NCI-H1930 (cell line): ENCODE data around the gene PTPRN2.
"Not testable (repeated sequence)": the region's sequence is repeated elsewhere in the genome, so short reads cannot be mapped to it uniquely, and the experiment has no call there.

Experiments used
- DNase-seq, 2 experiments: peaks; one replicate each; lab custom pipeline; 2025; lab: John Stamatoyannopoulos, UW

The PTPRN2 gene

DNA sequence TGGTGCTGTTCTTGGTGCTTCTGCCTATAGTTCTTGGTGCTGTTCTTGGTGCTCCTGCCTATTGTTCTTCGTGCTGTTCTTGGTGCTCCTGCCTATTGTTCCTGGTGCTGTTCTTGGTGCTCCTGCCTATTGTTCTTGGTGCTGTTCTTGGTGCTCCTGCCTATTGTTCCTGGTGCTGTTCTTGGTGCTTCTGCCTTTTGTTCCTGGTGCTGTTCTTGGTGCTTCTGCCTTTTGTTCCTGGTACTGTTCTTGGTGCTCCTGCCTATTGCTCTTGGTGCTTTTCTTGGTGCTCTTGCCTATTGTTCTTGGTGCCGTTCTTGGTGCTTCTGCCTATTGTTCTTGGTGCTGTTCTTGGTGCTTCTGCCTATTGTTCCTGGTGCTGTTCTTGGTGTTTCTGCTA, 71.1 kb downstream of the PTPRN2 start:
- DNase-seq: no peak

DNA sequence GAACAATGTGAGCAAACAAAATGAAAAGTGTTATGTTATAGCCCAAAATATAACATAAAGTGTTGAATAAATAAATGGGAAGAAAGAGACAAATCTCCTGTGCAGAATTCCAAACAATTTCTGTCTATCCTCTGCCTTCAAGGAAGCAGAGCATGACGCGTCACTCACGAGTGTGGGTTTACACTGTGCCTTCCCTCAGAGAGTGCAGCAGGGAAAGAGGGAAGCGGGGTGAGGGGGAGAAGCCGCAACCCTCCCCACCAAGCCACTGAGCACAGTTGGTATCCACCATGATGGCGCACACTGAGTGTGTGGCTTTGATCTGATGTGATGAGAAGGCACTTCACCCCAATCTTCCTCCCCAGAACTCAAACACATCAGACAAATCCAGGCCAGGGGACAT, 74.8 kb downstream of the PTPRN2 start:
- DNase-seq: no peak

DNA sequence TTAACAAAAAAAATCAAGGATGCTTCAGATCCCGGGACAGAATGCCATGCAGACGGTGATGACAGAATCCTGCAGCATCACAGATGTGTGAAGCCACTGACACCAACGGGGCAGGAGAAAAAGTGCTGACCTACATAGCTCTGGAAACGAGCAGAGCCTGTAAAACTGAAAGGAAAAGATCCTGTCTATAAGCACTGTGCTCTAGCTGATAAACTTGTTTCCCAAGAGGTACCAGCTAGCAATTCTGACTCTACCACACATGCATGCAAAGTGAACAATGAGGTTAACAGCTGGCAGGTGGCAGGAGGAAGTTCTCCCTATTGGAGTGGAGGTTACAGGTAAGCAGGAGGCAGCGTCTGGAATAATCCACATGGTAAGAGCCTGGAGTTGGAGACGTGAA, 75.6 kb downstream of the PTPRN2 start:
- DNase-seq: no peak

DNA sequence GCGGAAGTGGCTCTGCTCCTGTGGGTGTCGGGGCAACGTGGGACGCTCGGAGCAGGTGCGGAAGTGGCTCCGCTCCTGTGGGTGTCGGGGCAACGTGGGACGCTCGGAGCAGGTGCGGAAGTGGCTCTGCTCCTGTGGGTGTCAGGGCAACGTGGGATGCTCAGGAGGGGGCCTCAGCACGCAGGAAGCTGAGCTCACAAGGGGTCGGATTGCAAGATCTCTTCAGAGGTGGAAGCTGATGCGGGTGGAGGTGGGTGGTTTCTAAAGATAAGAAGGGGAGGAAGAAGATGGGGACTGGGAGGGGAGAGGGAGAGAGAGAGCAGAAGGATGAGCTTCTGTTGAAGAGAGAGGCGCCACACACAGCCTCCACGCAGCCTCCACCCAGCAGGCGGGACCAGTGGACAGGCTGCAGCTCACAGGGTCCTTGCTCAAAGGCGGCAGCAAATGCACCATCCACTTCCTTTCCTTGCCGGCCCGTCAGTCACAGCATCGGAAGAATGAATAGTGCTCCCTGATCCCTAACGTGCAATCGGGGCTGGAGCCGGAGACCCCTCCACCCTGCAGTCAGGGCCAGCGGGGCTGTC, 78.7 kb downstream of the PTPRN2 start:
- DNase-seq: no peak

DNA sequence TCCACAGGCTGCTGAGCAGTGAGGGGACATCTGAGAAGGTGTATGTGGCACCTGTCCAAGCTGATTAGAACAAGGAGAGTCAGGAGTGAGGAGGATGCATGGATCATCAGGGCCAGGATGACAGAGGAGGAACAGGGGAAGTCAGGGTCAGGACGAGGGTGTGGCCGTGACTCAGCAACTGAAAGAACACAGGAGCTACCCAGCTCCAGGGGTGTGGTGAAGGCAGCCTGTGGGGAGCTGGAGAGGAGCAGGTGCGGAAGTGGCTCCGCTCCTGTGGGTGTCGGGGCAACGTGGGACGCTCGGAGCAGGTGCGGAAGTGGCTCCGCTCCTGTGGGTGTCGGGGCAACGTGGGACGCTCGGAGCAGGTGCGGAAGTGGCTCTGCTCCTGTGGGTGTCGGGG, 79.3 kb downstream of the PTPRN2 start:
- DNase-seq: not testable (repeated sequence)

DNA sequence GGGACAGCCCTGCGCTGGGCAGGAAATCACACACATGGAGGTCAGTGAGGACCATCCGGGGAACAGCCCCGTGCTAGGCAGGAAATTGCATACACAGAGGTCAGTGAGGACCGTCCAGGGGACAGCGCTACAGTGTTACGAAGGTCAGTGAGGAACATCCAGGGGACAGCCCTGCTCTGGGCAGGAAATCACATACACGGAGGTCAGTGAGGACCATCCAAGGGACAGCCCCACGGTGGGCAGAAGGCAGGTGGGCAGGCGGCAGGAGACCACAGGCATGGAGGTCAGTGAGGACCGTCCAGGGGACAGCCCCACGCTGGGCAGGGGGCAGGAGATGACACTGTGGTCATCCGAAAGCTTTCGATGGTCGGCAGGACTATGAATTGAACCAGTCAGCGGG, 79.7 kb downstream of the PTPRN2 start:
- DNase-seq: no peak

DNA sequence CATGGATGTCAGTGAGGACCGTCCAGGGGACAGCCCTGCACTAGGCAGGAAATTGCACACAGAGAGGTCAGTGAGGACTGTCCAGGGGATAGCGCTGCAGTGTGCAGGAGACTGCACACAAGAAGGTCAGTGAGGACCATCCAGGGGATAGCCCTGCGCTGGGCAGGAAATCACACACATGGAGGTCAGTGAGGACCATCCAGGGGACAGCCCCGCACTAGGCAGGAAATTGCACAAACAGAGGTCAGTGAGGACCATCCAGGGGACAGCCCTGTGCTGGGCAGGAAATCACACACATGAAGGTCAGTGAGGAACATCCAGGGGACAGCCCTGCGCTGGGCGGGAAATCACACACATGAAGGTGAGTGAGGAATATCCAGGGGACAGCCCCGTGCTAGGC, 80.4 kb downstream of the PTPRN2 start:
- DNase-seq: not testable (repeated sequence)

DNA sequence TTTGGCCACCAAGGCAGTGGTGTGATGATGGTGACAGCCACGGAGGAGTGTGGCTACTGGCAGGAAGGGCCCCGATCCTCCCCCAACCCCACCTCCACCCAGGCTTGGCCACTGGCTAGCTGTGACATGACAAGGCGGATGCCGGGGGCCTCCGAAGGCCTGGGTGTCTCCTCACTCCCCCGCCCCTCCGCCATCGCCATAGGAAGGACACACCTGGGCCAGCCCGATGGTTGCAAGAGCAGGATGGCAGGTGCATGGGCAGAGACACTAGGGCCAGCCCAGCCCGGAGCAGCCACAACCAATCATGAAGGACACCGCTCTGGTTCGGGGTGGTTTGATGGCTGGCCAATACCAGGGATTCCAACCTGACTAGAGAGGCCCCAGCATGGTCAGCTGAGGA, 81.0 kb downstream of the PTPRN2 start:
- DNase-seq: no peak

DNA sequence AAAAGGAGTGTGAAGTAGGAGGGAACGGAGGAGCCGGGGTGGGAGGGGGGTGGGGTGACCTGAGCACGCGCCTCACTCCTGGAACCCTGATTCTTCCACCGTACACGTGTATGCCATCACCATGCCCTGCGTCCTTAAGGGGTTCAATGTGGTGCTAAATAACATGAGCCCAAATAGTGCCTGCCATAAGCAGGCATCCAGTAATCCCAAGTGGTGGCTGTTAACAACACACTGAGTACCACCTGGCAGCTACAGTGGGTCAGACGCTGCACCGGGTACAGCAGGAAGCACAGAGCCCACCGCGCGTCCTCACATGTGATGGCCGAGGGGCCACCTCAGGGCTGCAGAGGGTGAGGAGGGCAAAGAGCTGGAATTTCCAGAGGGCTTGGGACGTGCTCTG, 81.9 kb downstream of the PTPRN2 start:
- no peak for DNase-seq

DNA sequence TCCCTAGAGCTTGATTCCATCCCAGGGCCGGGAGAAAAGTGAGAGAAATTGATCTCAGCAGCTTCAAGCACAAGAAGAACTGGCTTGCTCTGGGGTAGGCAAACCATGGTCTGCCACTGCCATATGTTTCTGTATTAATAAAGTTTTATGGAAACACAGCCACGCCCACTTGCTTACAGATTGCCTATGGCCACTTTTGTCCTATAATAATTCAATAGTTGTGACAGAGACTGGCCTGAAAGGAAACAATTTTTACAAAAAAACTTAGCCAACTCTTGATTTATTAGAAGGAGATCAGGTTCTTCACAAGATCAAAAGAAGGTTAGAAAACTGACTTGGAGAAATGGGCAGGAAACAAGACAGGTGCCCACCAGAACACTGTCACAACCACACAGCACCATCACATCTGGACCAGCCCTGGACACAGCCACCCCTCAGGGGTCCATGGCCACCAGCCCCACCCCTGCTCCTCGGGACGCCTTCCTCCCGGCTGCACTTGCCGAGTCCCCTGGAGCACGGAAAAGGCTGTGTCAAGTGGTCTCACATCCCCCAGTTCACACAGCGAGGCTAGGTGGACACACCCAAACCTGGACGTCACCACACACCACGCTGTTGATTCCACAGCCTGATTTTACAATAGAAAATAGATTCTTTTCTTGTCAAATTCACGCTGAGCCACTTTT, 85.4 kb downstream of the PTPRN2 start:
- no peak for DNase-seq

DNA sequence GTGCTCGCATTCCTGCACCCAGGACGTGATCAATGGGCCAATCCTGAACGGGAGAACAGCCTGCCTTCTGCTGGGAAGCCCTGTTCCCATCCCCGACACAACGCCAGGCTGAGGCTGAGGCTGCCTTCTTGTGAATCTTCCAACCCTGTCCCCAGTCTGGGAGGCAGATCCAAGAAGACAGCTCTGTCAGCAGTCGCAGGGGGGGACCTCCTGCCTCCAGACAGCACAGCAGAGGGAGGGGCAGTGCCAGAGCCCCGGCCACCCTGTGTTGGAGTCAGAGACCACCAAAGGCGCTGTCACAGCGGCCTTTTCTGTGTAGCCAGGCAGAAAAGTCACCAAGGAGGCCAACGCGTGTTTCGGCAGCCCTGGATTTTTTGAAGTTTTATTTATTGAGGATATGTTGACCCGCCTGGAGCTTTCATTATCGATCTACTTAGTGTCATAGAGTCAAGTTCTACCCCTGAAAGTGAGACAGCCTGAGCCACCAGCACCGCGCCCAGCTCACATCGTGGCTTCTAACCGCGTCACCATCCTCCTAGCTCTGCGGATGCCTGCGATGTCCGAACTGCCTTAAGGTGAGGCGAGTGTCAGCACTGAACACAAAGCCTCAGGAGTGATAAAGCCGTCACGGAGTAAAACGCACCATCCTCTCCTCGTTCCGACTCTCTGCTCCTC, 86.1 kb downstream of the PTPRN2 start:
- no peak for DNase-seq

DNA sequence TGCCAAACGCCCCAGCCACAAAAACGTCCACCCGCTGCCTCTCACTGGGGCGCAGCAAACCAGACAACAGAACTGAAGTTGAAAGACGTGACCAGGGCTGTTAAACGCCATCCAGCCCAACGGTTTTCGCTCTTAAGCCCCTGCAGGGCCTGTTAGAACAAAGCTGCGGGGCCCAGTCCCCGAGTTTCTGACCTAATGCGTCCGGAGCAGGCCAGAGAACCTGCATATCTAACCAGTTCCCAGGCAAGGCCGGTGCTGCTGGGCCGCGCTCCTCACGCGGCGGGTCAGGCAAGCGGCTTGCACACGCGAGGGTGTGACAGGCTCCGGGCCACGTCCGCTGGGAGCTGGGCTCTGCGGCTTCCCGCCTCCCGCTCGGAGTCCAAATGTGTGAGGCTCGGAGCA, 87.0 kb downstream of the PTPRN2 start:
- no peak for DNase-seq

DNA sequence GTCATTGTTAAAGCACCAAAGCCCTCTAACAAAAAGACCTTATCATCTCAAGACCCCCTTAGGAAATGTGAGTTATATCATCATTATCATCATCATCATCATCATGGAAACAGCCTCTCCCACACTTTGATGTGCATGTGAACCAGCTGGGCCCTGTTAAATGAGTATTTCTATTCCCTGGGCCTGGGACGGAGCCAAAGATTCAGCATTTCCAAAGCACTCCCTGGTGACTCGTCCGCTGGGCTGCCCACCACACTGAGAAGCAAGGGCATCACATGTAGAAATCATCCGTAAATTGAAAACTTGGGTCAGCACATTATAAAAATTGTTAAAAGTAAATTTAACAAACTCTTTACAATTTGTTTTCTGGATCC, 88.6 kb downstream of the PTPRN2 start:
- no peak for DNase-seq

DNA sequence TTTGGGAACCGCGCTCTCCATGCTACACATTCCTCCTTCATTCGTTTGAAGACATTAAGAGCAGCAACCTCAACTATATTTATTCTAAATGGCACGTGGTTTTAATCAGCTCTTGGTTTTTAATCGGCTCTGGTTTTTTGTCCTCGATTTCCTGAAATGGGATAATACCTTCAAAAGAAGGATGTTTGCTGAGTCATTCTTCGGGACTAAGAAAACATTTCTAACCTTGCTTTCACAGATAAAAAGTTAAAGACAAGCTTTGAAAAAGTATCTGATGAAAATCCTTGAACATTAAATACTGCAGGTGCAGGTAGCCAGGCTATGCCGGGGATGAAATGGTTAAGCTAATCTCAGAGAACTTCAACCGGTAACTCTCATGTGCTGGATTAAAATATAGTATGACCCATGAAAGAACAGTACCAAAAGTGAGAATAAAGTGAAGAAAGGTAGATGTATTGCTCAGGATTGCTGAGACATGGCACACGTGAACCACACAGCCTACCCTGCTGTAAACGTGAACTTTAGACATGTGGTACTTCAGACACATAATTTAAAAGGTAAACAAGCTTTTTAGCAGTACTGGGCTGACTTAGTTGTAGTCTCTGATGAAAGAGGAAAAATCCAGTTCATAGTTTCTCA, 89.1 kb downstream of the PTPRN2 start:
- no peak for DNase-seq

DNA sequence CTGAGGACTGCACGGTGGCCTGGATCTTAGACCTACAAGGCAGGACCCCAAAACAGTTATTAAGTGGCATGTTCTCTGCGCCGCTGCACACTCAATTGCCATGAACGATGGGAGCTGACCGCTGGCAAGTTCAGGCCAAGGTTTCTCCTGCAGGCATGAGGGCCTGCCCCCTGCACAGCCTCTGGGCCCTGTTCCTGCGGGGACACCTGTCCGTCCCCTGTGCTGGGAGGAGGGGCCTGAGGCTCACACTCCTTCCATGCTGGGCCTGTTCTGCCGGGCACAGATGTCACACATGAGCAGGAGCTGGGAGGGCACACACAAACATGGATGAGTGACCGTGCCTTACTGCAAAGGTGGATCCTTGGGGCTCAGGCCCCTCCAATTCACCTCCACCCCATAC, 90.0 kb downstream of the PTPRN2 start:
- DNase-seq: no peak

DNA sequence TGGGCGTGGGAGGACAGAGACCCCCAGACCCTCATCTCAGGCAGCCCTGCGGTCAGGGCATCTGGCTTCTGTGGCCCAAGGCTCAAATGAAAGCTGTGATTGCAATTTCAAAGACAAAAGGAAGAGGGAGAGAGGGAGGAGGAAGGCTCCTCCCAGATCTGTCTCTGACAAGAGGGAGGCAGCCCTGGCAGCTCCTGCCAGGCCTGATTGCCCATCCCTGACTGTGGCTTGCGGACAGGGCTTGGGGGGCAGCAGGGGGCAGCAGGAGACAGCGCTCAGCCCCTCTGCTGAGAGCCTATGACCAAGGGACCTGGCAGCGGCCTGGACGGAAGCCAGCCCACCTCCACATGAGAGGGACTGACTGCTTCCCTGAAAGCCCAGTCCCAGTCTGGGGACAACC, 91.8 kb downstream of the PTPRN2 start:
- DNase-seq: no peak

DNA sequence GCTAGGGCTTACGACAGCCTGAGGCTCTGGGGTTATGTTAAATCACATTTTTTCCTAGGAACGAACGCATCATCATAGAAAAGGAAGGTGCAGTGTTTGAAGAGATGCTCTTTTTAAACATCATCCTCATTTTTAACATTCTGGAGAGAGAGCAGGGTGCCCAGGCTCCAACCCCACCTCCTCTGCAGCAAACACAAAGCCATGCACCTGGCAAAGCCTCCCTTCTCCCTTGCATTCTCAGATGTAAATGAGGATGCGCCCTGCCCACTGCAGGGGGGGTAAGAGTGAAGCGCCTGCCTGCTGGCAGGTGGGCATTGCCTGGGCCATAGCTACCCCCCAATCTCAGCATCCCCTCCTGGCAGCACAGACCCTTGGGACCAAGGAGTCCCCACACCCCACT, 92.4 kb downstream of the PTPRN2 start:
- DNase-seq: no peak

DNA sequence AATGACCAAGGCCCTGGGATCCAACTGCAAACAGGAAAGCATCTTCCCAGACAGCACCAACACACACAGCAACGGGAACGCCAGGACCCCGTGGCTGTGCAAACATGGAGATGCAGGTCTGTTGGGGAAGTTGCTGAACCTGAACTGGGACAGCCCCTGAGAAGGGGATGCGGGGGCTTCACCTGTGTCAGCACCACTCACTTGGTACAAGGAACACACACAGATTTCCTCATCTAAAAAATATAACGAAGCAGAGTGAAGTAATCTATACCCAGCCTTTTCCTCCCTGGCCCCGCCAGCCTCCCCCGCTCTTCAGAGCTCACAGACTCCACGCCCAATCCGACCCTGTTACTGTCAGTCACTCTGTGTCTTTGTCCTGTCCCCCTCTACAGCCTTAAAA, 93.0 kb downstream of the PTPRN2 start:
- no peak for DNase-seq

DNA sequence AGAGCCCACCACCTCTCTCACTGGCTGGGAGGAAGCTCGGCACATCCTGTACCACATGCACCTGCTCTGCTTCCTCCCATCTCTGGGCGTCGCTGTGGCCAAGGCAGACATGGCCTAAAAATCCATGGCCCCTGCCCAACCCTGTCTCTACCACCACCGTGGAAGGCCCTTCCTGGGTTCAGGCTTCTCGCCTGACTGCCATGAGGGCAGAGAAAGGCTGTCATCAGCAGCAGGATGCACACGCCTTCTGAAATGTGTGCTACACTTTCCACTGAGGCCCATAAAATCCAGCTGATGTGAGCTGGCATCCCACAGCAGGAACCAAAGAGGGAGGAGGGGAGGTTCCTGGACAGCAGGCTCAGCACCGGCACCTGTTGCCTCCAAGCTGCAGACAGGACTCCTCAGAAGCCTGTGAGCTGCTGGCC, 93.4 kb downstream of the PTPRN2 start:
- DNase-seq: no peak

DNA sequence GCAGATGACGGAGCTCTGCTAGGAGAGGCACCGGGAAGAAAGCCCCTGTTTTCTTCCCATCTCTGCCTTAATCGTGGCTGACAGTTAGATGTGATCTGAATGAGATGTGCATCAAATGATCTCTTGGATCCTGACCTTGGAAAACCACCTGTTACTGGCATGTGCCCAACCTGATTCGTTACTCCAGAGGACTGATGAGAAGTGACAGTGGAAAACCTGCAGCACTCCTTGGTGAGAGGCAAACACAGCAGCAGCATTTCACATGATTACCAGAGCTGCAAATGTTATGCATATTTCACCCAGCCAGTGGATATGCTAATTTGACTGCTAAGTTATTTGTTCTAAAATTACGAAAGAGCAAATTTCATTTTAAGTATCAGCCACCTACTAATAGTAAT, 95.3 kb downstream of the PTPRN2 start:
- DNase-seq: no peak

DNA sequence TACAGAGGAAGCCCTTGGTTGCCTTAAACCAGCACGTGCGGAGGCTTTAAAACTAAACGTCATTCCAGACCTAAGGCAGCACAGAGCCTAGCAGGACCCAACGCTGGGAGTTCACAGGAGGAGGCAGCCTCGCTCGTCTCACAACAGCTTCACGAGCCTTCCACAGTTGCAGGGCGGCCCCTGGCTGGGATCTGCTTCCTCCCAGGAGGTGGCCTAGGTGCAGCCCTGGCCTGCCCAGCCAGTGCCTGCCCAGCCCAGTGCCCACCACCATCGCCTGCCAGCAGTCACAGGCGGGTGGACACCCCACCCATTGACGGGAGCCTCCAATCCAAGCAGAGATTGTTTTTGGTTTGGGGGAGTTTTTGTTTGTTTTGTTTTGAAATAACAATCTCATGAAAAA, 96.5 kb downstream of the PTPRN2 start:
- DNase-seq: no peak

DNA sequence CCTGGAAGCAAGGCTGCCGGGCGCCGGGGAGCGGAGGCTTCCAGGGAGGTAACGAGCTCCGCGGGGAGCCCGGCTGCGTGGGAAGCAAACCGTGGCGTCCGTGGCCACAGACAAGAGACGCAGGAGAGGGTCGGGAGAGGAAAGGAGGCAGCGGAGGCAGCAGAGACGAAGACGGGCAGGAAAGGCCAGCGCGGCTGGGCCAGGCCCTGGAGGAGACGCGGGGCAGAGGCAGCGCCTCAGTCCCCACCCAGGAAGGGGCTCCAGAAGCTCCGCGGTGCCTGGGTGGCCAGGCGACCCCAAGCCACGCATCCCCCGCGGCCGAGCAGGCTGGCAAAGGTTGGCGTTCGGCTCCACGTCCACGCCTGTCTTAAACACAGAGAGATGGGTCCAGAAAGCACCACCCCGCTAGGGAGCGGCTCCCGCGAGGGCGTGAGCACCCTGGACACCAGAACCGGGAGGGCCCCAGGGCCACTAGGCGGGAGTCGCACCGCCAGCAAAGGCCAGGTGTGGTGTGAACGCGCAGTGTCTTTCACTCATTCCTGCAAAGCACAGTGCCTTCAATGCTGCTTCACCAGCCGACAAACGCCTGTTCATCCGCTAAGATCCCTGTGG, 97.3 kb downstream of the PTPRN2 start:
- DNase-seq: no peak
